EH (cell line): ENCODE data around the gene MR1.
"Not testable (repeated sequence)": the region's sequence is repeated elsewhere in the genome, so short reads cannot be mapped to it uniquely, and the experiment has no call there.

ENCODE experiments used
- DNase-seq: peaks from one replicate; pipeline ENCODE4 v3.0.0-alpha.2; 2015; ENCODE audit warnings: low read depth

MR1 gene

GRCh38 chr1:181028615-181029014, 5.2 kb upstream of the MR1 start:
- DNase-seq, result no peak

GRCh38 chr1:181032535-181032934, 1.2 kb upstream of the MR1 start:
- DNase-seq, result no peak

GRCh38 chr1:181033128-181033798, 520 bp upstream of the MR1 start:
- peak; percentile 56 for DNase-seq

GRCh38 chr1:181035210-181035609, 1.4 kb downstream of the MR1 start:
- DNase-seq, result not testable (repeated sequence)

GRCh38 chr1:181036107-181036836, 2.5 kb downstream of the MR1 start:
- DNase-seq, result no peak

GRCh38 chr1:181037386-181037785, 3.6 kb downstream of the MR1 start:
- DNase-seq, result no peak

- peak; percentile 80 for DNase-seq
Measured at GRCh38 chr1:181038399-181038873, 4.7 kb downstream of the MR1 start.

- no peak for DNase-seq
Measured at GRCh38 chr1:181040284-181040865, 6.6 kb downstream of the MR1 start.

- peak; percentile 58 for DNase-seq
Measured at GRCh38 chr1:181043025-181043888, 9.5 kb downstream of the MR1 start.

- DNase-seq, result no peak
Measured at GRCh38 chr1:181044449-181044966, 10.7 kb downstream of the MR1 start.

GRCh38 chr1:181045946-181046345, 12.2 kb downstream of the MR1 start:
- DNase-seq, result not testable (repeated sequence)

- no peak for DNase-seq
Measured at GRCh38 chr1:181049378-181049777, 15.6 kb downstream of the MR1 start.

GRCh38 chr1:181050922-181051321, 17.1 kb downstream of the MR1 start:
- no peak for DNase-seq

GRCh38 chr1:181056560-181056959, 22.8 kb downstream of the MR1 start:
- DNase-seq, result no peak

GRCh38 chr1:181057079-181057478, 23.3 kb downstream of the MR1 start:
- DNase-seq, result no peak

GRCh38 chr1:181059435-181059834, 25.7 kb downstream of the MR1 start:
- DNase-seq, result no peak

GRCh38 chr1:181060066-181060465, 26.3 kb downstream of the MR1 start:
- DNase-seq, result no peak

- DNase-seq, result not testable (repeated sequence)
Measured at GRCh38 chr1:181060947-181061346, 27.2 kb downstream of the MR1 start.

- peak; percentile 39 for DNase-seq
Measured at GRCh38 chr1:181061487-181061886, 27.7 kb downstream of the MR1 start.

GRCh38 chr1:181061891-181062835, 28.4 kb downstream of the MR1 start:
- no peak for DNase-seq
